Measurements from ENCODE around the gene TVP23A. TPM values are rescaled to one million over a fixed set of nuclear protein-coding genes. Genes with fewer than 3 reads are reported as not detected.

Gene TVP23A
- total RNA-seq, 4 donors from 2014 or later = 0.16 to 0.54 (median 0.23) TPM; not detected in 1

GRCh38 chr16:10765772-10766171, 52.8 kb downstream of the TVP23A start:
- ATAC-seq = no peak
- no peak for TF ChIP-seq POLR2AphosphoS5 (IDR thresholded peaks at IDR 0.05)
- no peak for TF ChIP-seq EP300 (IDR thresholded peaks at IDR 0.05)
- no peak for TF ChIP-seq POLR2A (IDR thresholded peaks at IDR 0.05)
- no peak for TF ChIP-seq CTCF (IDR thresholded peaks at IDR 0.05)
- WGBS, 2 donors (ENCODE audit: low coverage in 1 of 2) = 79 to 100% methylated on average over 1 to 2 of the region's 4 CpGs
- H3K27ac ChIP-seq = no peak overlapping the region
- no peak overlapping the region for H3K4me3 ChIP-seq
- H3K4me1 ChIP-seq = no peaks in the 10 kb centered on the region
- H3K27me3 ChIP-seq = no peaks in the 10 kb centered on the region
- H3K36me3 ChIP-seq = peaks cover 0 to 97% of the 10 kb centered on the region in 2 donors
- H3K9me3 ChIP-seq = no peaks in the 10 kb centered on the region

GRCh38 chr16:10763456-10763855, 55.1 kb downstream of the TVP23A start:
- H3K4me1 ChIP-seq = no peaks in the 10 kb centered on the region
- no peaks in the 10 kb centered on the region for H3K9me3 ChIP-seq
- 90 to 94% methylated on average over 2 to 6 of the region's 7 CpGs for WGBS, 2 donors (ENCODE audit: low coverage in 1 of 2)
- no peak for ATAC-seq
- H3K36me3 ChIP-seq = peaks cover 4 to 100% of the 10 kb centered on the region in 2 donors
- no peak overlapping the region for H3K4me3 ChIP-seq
- H3K27ac ChIP-seq = no peak overlapping the region
- no peaks in the 10 kb centered on the region for H3K27me3 ChIP-seq
- TF ChIP-seq POLR2A (IDR thresholded peaks at IDR 0.05) = no peak
- no peak for TF ChIP-seq EP300 (IDR thresholded peaks at IDR 0.05)
- TF ChIP-seq POLR2AphosphoS5 (IDR thresholded peaks at IDR 0.05) = no peak
- no peak for TF ChIP-seq CTCF (IDR thresholded peaks at IDR 0.05)

DNA sequence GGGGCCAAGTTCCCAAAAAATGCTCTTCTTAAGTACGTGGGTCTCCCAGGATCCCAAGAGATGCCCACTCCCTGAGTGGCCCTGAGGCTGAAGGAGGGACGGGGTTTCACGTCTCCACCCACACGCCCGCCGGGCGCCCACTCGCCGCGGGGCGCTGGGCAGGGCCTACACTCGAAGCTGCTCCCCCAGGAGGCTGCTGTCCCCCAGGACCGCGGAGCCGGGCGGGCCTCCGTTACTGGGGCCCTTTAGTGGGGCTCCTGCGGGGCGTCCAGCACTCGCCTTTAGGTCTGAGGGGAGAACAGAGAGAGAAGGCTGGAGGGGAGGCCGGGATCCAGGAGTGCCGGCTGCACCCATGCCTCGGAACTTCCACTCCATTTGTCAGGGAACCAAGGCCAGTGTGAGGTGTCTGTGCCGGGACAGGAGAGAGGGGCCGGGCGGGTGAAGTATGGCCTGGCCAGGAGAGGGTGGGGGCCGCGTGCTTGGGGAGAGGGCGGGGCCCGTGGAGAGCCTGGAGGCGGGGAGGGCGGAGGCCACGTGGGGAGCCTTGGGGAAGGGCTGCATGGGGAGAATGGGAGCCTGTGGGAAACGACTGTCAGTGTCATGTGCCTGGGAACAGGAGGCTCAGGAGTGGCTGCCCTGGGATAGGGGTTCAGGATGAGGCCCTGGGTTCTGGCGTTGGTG, 56.1 kb downstream of the TVP23A start:
- TF ChIP-seq CTCF (IDR thresholded peaks at IDR 0.05) = no peak
- TF ChIP-seq POLR2AphosphoS5 (IDR thresholded peaks at IDR 0.05) = no peak
- TF ChIP-seq EP300 (IDR thresholded peaks at IDR 0.05) = no peak
- TF ChIP-seq POLR2A (IDR thresholded peaks at IDR 0.05) = no peak
- no peak overlapping the region for H3K4me3 ChIP-seq
- ATAC-seq = no peak
- 54 to 93% methylated on average over 4 to 11 of the region's 35 CpGs for WGBS, 2 donors (ENCODE audit: low coverage in 1 of 2)
- H3K4me1 ChIP-seq = no peaks in the 10 kb centered on the region
- H3K36me3 ChIP-seq = peaks cover 4 to 100% of the 10 kb centered on the region in 2 donors
- H3K9me3 ChIP-seq = no peaks in the 10 kb centered on the region
- no peaks in the 10 kb centered on the region for H3K27me3 ChIP-seq
- no peak overlapping the region for H3K27ac ChIP-seq

GRCh38 chr16:10761373-10761772, 57.2 kb downstream of the TVP23A start:
- 64 to 72% methylated on average over 3 to 7 of the region's 8 CpGs for WGBS, 2 donors (ENCODE audit: low coverage in 1 of 2)
- TF ChIP-seq EP300 (IDR thresholded peaks at IDR 0.05) (no peak), POLR2A (IDR thresholded peaks at IDR 0.05) (no peak), POLR2AphosphoS5 (IDR thresholded peaks at IDR 0.05) (no peak), CTCF (IDR thresholded peaks at IDR 0.05) (no peak)
- Histone ChIP-seq H3K27me3 (no peaks in the 10 kb centered on the region), H3K9me3 (no peaks in the 10 kb centered on the region), H3K27ac (no peak overlapping the region), H3K36me3 (peaks cover 4 to 100% of the 10 kb centered on the region in 2 donors), H3K4me3 (no peak overlapping the region), H3K4me1 (no peaks in the 10 kb centered on the region)
- ATAC-seq = no peak

DNA sequence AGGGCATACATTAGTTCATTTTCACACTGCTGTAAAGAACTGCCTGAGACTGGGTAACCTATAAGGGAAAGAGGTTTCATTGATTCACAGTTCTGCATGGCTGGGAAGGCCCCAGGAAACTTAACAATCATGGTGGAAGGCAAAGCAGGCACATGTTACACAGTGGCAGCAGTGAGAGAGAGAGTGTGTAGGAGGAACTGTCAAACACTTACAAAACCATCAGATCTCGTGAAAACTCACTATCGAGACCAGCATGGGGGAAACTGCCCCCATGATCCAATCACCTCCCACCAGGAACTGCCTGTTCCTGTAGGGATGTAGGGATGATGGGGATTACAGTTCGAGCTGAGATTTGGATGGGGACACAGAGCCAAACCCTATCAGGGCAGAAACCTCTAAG, 57.7 kb downstream of the TVP23A start:
- 86 to 90% methylated on average over 2 to 3 of the region's 3 CpGs for WGBS, 2 donors (ENCODE audit: low coverage in 1 of 2)
- Histone ChIP-seq H3K4me3 (no peak overlapping the region), H3K36me3 (peaks cover 4 to 100% of the 10 kb centered on the region in 2 donors), H3K4me1 (no peaks in the 10 kb centered on the region), H3K9me3 (no peaks in the 10 kb centered on the region), H3K27ac (no peak overlapping the region), H3K27me3 (no peaks in the 10 kb centered on the region)
- TF ChIP-seq POLR2A (IDR thresholded peaks at IDR 0.05) = no peak
- no peak for TF ChIP-seq CTCF (IDR thresholded peaks at IDR 0.05)
- no peak for TF ChIP-seq POLR2AphosphoS5 (IDR thresholded peaks at IDR 0.05)
- TF ChIP-seq EP300 (IDR thresholded peaks at IDR 0.05) = no peak
- ATAC-seq = no peak

All from gastroesophageal sphincter (tissue), 4 donors.